Esophagus squamous epithelium (tissue), 4 donors: ENCODE results near the gene IER3IP1.

ENCODE experiments used
- CTCF ChIP-seq, 6 experiments: fragments of 450-650 bp in 4 of 6; fragments of 200-600 bp in 2 of 6; sonication (generic) in 2 of 6; IDR thresholded peaks; one replicate each; pipeline ENCODE4 v1.5.1; 2016 to 2019; ENCODE audit warnings: antibody characterized with exemption in 6 of 6, mild to moderate bottlenecking in 4 of 6, moderate library complexity in 4 of 6
- POLR2A ChIP-seq, 4 donors: fragments of 450-650 bp; IDR thresholded peaks; one replicate each; pipeline ENCODE4 v1.6.1; 2017; ENCODE audit warnings: antibody characterized with exemption in 4 of 4, mild to moderate bottlenecking in 4 of 4, moderate library complexity in 3 of 4

GRCh38 chr18:47146206-47146605 lies 30.0 kb downstream of the IER3IP1 start:
- TF ChIP-seq CTCF (IDR thresholded peaks at IDR 0.05) (no peak), POLR2A (IDR thresholded peaks at IDR 0.05) (no peak)
